GM12865 (cell line): ENCODE data around the gene TBCC.

ENCODE experiments used
- DNase-seq: peaks from one replicate; pipeline ENCODE4 v3.0.0; 2010; ENCODE audit warnings: low read depth
- H3K4me3 ChIP-seq: 2 replicates; pipeline ENCODE4 v1.5.1; 2011; ENCODE audit warnings: mild to moderate bottlenecking, low read depth, low read length, control low read depth
- CTCF ChIP-seq: IDR thresholded peaks from 2 replicates; pipeline ENCODE4 v1.5.1; 2011; ENCODE audit warnings: low read length, control low read depth, low read depth, inconsistent platforms; ENCODE audit not compliant: insufficient read depth; ENCODE audit errors: missing control alignments

Gene TBCC

GRCh38 chr6:42745640-42746462, at the start of gene TBCC:
TBCC (minus strand) TSS chr6:42746103; CDS start chr6:42746073, 30 bp downstream.
- H3K4me3 ChIP-seq = peak within 1 kb of the TSS; percentile 100
- no peak for TF ChIP-seq CTCF
- DNase-seq = peak; percentile 99

- no peak for DNase-seq
- no peak overlapping the region for H3K4me3 ChIP-seq
- TF ChIP-seq CTCF = no peak
These were observed 49.7 kb upstream of the TBCC start for GRCh38 chr6:42795651-42796050.

- H3K4me3 ChIP-seq = no peak overlapping the region
- no peak for TF ChIP-seq CTCF
- no peak for DNase-seq
These were observed 45.9 kb upstream of the TBCC start for GRCh38 chr6:42791706-42792320.

GRCh38 chr6:42790549-42791181, 44.8 kb upstream of the TBCC start:
- H3K4me3 ChIP-seq = no peak overlapping the region
- DNase-seq = no peak
- TF ChIP-seq CTCF = no peak

GRCh38 chr6:42788671-42789070, 42.8 kb upstream of the TBCC start:
- no peak overlapping the region for H3K4me3 ChIP-seq
- no peak for DNase-seq
- TF ChIP-seq CTCF = no peak

- DNase-seq = no peak
- TF ChIP-seq CTCF = no peak
- H3K4me3 ChIP-seq = no peak overlapping the region
These were observed 41.2 kb upstream of the TBCC start for GRCh38 chr6:42787063-42787472.
